A673 (cell line): ENCODE results near the gene ITGB6.

Experiments
- EZH2 ChIP-seq: fragments of 200-600 bp; sonication (generic); IDR thresholded peaks from 2 replicates; pipeline ENCODE4 v1.6.1; 2017; ENCODE audit warnings: borderline replicate concordance, low read depth, mild to moderate bottlenecking, mixed read lengths, antibody characterized with exemption, low read length; ENCODE audit not compliant: poor library complexity, severe bottlenecking
- TF ChIP-seq, protein P1 (sequence below): fragments of 300-800, 200-600 bp; sonication (generic); conservative IDR thresholded peaks from 2 replicates; pipeline ENCODE4 v1.5.1; 2017; ENCODE audit warnings: low read depth, mild to moderate bottlenecking, antibody characterized with exemption, low read length, moderate library complexity, mixed read lengths

GRCh38 chr2:160223560-160223959 is 23.5 kb upstream of the ITGB6 start:
- TF ChIP-seq, protein P1, sequence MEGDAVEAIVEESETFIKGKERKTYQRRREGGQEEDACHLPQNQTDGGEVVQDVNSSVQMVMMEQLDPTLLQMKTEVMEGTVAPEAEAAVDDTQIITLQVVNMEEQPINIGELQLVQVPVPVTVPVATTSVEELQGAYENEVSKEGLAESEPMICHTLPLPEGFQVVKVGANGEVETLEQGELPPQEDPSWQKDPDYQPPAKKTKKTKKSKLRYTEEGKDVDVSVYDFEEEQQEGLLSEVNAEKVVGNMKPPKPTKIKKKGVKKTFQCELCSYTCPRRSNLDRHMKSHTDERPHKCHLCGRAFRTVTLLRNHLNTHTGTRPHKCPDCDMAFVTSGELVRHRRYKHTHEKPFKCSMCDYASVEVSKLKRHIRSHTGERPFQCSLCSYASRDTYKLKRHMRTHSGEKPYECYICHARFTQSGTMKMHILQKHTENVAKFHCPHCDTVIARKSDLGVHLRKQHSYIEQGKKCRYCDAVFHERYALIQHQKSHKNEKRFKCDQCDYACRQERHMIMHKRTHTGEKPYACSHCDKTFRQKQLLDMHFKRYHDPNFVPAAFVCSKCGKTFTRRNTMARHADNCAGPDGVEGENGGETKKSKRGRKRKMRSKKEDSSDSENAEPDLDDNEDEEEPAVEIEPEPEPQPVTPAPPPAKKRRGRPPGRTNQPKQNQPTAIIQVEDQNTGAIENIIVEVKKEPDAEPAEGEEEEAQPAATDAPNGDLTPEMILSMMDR = no peak
- no peak for TF ChIP-seq EZH2
